Fibroblast of lung (primary cell): ENCODE results near the gene CNTNAP4. TPM values are rescaled to one million over a fixed set of nuclear protein-coding genes. Genes with fewer than 3 reads are reported as not detected.

Experiments used
- DNase-seq, 2 donors: peaks; one replicate each; pipeline versions ENCODE4 v3.0.0 to v3.0.0-alpha.2; 2010; ENCODE audit warnings: low read depth in 2 of 2
- H2AFZ ChIP-seq: 2 replicates; pipeline ENCODE4 v1.5.1; 2012; ENCODE audit warnings: low read length, control low read depth, inconsistent platforms
- H3K27ac ChIP-seq: 2 replicates; pipeline ENCODE4 v1.5.1; 2011; ENCODE audit warnings: low read length, control low read depth; ENCODE audit not compliant: insufficient read depth
- H3K27me3 ChIP-seq: 2 replicates; pipeline ENCODE4 v1.5.1; 2011; ENCODE audit warnings: mild to moderate bottlenecking, low read length; ENCODE audit not compliant: control insufficient read depth, insufficient read depth
- H3K36me3 ChIP-seq: 2 replicates; pipeline ENCODE4 v1.5.1; 2011; ENCODE audit warnings: low read length; ENCODE audit not compliant: control insufficient read depth, insufficient read depth
- H3K4me1 ChIP-seq: 2 replicates; pipeline ENCODE4 v1.5.1; 2011; ENCODE audit warnings: low read length; ENCODE audit not compliant: control insufficient read depth, insufficient read depth; ENCODE audit errors: extremely low read depth
- H3K4me2 ChIP-seq: 2 replicates; pipeline ENCODE4 v1.5.1; 2011; ENCODE audit warnings: low read length, control low read depth; ENCODE audit not compliant: insufficient read depth; ENCODE audit errors: extremely low read depth
- H3K4me3 ChIP-seq, 4 experiments: fragments of 200-600 bp in 1 of 4; sonication (generic) in 1 of 4; replicated peaks in 1 of 4; 2 replicates each; pipeline ENCODE4 v1.5.1; 2011 to 2016; ENCODE audit warnings: low read length in 4 of 4, low read depth in 3 of 4, mild to moderate bottlenecking in 3 of 4, control low read depth in 2 of 4, inconsistent platforms in 1 of 4, mixed read lengths in 1 of 4; ENCODE audit not compliant: insufficient read depth in 1 of 4; ENCODE audit errors: control extremely low read depth in 1 of 4
- H3K79me2 ChIP-seq: 2 replicates; pipeline ENCODE4 v1.5.1; 2012; ENCODE audit warnings: mild to moderate bottlenecking, low read length, inconsistent platforms; ENCODE audit not compliant: control insufficient read depth, insufficient read depth
- H3K9ac ChIP-seq: 2 replicates; pipeline ENCODE4 v1.5.1; 2011; ENCODE audit warnings: mild to moderate bottlenecking, low read length, control low read depth; ENCODE audit not compliant: insufficient read depth
- H3K9me3 ChIP-seq: 2 replicates; pipeline ENCODE4 v1.5.1; 2012; ENCODE audit warnings: low read depth, low read length; ENCODE audit not compliant: control insufficient read depth, insufficient read depth
- H4K20me1 ChIP-seq: 2 replicates; pipeline ENCODE4 v1.5.1; 2011; ENCODE audit warnings: low read length; ENCODE audit not compliant: control insufficient read depth, insufficient read depth; ENCODE audit errors: extremely low read depth
- CTCF ChIP-seq, 2 donors: IDR thresholded peaks in 1 of 2; conservative IDR thresholded peaks in 1 of 2; 1 replicate in 1 of 2; 2 replicates in 1 of 2; pipeline ENCODE4 v1.5.1; 2011 to 2012; ENCODE audit warnings: low read length in 2 of 2, control low read depth in 1 of 2, inconsistent platforms in 1 of 2, low read depth in 1 of 2, mild to moderate bottlenecking in 1 of 2
- EZH2 ChIP-seq: IDR thresholded peaks from 2 replicates; pipeline ENCODE4 v1.5.1; 2012; ENCODE audit warnings: low read length, control low read depth, mild to moderate bottlenecking; ENCODE audit errors: missing control alignments
- polyA plus RNA-seq, 2 donors: library from polyadenylated mRNA; depleted of rRNA in 1 of 2; stranded (reverse) in 1 of 2; unstranded in 1 of 2; fragments of >200 nt; gene quantifications; 2 replicates each; pipeline ENCODE4 v1.2.1, GENCODE V29; 2011 to 2012; ENCODE audit warnings: missing spikeins in 1 of 2
- total RNA-seq: library from RNA; depleted of rRNA; stranded (reverse); fragments of >200 nt; gene quantifications from 2 replicates; pipeline ENCODE4 v1.2.1, GENCODE V29; 2014

Gene CNTNAP4
- total and polyA plus RNA-seq, 2 donors (not counting 1 experiment from before 2014, with no cell fraction given) = not detected

- no peaks in the 10 kb centered on the region for H3K27me3 ChIP-seq
- H4K20me1 ChIP-seq = no peaks in the 10 kb centered on the region
- no peak overlapping the region for H2AFZ ChIP-seq
- H3K4me2 ChIP-seq = no peak overlapping the region
- H3K4me1 ChIP-seq = no peaks in the 10 kb centered on the region
- H3K9ac ChIP-seq = no peak overlapping the region
- H3K9me3 ChIP-seq = no peaks in the 10 kb centered on the region
- H3K27ac ChIP-seq = no peak overlapping the region
- H3K79me2 ChIP-seq = no peaks in the 10 kb centered on the region
- H3K4me3 ChIP-seq = no peak overlapping the region
- DNase-seq = no peak
- TF ChIP-seq EZH2 = no peak
- no peak for TF ChIP-seq CTCF (conservative IDR thresholded peaks at IDR 0.05 in 1 of 2, IDR thresholded peaks at IDR 0.05 in 1 of 2; ENCODE audit: low read depth in 1 of 2, low read length in 2 of 2)
- H3K36me3 ChIP-seq = no peaks in the 10 kb centered on the region
Measured at GRCh38 chr16:76441391-76441790, 164.2 kb downstream of the CNTNAP4 start.

- Histone ChIP-seq H4K20me1 (no peaks in the 10 kb centered on the region), H3K27ac (no peak overlapping the region), H3K27me3 (no peaks in the 10 kb centered on the region), H3K4me2 (no peak overlapping the region), H3K4me1 (no peaks in the 10 kb centered on the region), H2AFZ (no peak overlapping the region), H3K36me3 (no peaks in the 10 kb centered on the region), H3K4me3 (no peak overlapping the region), H3K9me3 (no peaks in the 10 kb centered on the region), H3K79me2 (no peaks in the 10 kb centered on the region), H3K9ac (no peak overlapping the region)
- no peak for DNase-seq
- no peak for TF ChIP-seq CTCF (conservative IDR thresholded peaks at IDR 0.05 in 1 of 2, IDR thresholded peaks at IDR 0.05 in 1 of 2; ENCODE audit: low read depth in 1 of 2, low read length in 2 of 2)
- no peak for TF ChIP-seq EZH2
Measured at GRCh38 chr16:76441876-76442275, 164.7 kb downstream of the CNTNAP4 start.

GRCh38 chr16:76443973-76444372 is 166.8 kb downstream of the CNTNAP4 start:
- Histone ChIP-seq H3K27ac (no peak overlapping the region), H3K27me3 (no peaks in the 10 kb centered on the region)
- TF ChIP-seq EZH2 = no peak
- no peak for TF ChIP-seq CTCF (conservative IDR thresholded peaks at IDR 0.05 in 1 of 2, IDR thresholded peaks at IDR 0.05 in 1 of 2; ENCODE audit: low read depth in 1 of 2, low read length in 2 of 2)

More at GRCh38 chr16:76443973-76444372, 166.8 kb downstream of the CNTNAP4 start:
- no peaks in the 10 kb centered on the region for H4K20me1 ChIP-seq
- H3K4me2 ChIP-seq = no peak overlapping the region
- no peaks in the 10 kb centered on the region for H3K36me3 ChIP-seq
- no peaks in the 10 kb centered on the region for H3K4me1 ChIP-seq
- no peaks in the 10 kb centered on the region for H3K9me3 ChIP-seq
- no peaks in the 10 kb centered on the region for H3K79me2 ChIP-seq
- DNase-seq = no peak
- no peak overlapping the region for H3K4me3 ChIP-seq
- H2AFZ ChIP-seq = no peak overlapping the region
- no peak overlapping the region for H3K9ac ChIP-seq
